ENCODE measurements around the gene MGRN1.

DNA sequence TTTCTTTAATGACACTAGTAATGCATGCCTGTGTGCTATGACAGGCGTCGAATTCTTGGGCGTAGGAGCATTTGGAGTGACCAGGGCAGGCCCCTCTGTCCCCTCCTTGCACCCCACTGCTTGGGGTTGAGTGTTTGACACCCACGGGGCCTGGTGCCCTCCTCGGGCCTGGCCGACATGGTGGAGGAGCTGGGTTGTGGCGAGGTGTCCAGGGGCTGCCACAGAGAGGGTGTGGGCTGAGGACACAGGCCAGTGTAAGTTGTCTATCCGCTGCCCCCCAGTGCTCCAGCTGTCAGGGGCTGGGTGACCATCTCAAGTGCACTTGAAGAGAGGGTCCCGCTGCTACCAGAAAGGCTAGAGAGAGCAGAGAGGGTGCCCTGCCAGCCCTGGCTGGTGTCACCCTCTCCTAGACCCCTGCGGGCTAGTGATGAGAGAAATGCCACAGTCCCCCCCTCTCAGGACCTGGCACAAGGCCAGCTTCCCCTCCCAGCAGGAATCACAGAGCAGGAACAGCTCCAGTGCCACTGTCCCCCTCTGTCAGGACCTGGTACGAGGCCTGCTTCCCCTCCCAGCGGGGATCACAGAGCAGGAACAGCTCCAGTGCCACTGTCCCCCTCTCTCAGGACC, 30.5 kb downstream of the MGRN1 start:
- TF ChIP-seq, protein P1, sequence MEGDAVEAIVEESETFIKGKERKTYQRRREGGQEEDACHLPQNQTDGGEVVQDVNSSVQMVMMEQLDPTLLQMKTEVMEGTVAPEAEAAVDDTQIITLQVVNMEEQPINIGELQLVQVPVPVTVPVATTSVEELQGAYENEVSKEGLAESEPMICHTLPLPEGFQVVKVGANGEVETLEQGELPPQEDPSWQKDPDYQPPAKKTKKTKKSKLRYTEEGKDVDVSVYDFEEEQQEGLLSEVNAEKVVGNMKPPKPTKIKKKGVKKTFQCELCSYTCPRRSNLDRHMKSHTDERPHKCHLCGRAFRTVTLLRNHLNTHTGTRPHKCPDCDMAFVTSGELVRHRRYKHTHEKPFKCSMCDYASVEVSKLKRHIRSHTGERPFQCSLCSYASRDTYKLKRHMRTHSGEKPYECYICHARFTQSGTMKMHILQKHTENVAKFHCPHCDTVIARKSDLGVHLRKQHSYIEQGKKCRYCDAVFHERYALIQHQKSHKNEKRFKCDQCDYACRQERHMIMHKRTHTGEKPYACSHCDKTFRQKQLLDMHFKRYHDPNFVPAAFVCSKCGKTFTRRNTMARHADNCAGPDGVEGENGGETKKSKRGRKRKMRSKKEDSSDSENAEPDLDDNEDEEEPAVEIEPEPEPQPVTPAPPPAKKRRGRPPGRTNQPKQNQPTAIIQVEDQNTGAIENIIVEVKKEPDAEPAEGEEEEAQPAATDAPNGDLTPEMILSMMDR (conservative IDR thresholded peaks at IDR 0.05 in 1 of 2, IDR thresholded peaks at IDR 0.05 in 1 of 2; ENCODE audit: low read depth in 1 of 2, low read length in 2 of 2), result no peak
- no peak for TF ChIP-seq EZH2 (IDR thresholded peaks at IDR 0.05; ENCODE audit: low read length, missing control alignments)

Measured in fibroblast of lung (primary cell).